HepG2 (cell line): Measurements from ENCODE around the gene BAZ1B. TPM values are rescaled to one million over a fixed set of nuclear protein-coding genes. Genes with fewer than 3 reads are reported as not detected.
A peak's percentile ranks its signal among the peaks of the same experiment; 100 is the strongest.

Experiments
- AKNA ChIP-seq: sonication (generic); formaldehyde crosslinking; IDR thresholded peaks from 2 replicates; pipeline ENCODE4 v1.4.0; 2020; ENCODE audit warnings: missing genetic modification reagents, borderline replicate concordance
- CREM ChIP-seq, 2 experiments: sonication (generic) in 1 of 2; formaldehyde crosslinking in 1 of 2; IDR thresholded peaks; 2 replicates each; pipeline versions ENCODE4 v1.4.0 to v1.6.1; 2016 to 2020; ENCODE audit warnings: antibody characterized with exemption in 1 of 2, mild to moderate bottlenecking in 1 of 2, missing genetic modification reagents in 1 of 2
- FOXP4 ChIP-seq: sonication (generic); formaldehyde crosslinking; IDR thresholded peaks from 2 replicates; pipeline ENCODE4 v1.4.0; 2020; ENCODE audit warnings: missing genetic modification reagents
- NRL ChIP-seq: sonication (generic); formaldehyde crosslinking; IDR thresholded peaks from 2 replicates; pipeline ENCODE4 v1.5.0; 2020; ENCODE audit warnings: missing genetic modification reagents, mild to moderate bottlenecking, moderate library complexity, borderline replicate concordance
- PCBP2 ChIP-seq: fragments of 200-400 bp; formaldehyde crosslinking; optimal IDR thresholded peaks from 2 replicates; pipeline ENCODE3; 2018; ENCODE audit warnings: low read length, low read depth; ENCODE audit not compliant: poor library complexity, severe bottlenecking
- PPARG ChIP-seq: conservative IDR thresholded peaks from 2 replicates; pipeline ENCODE4 v1.6.1; 2016; ENCODE audit warnings: missing biosample characterization, missing genetic modification reagents
- PRDM10 ChIP-seq: sonication (generic); formaldehyde crosslinking; IDR thresholded peaks from 2 replicates; pipeline ENCODE4 v1.4.0; 2020; ENCODE audit warnings: low read depth, missing genetic modification reagents
- RBFOX2 ChIP-seq: fragments of 200-400 bp; formaldehyde crosslinking; IDR thresholded peaks from 2 replicates; pipeline ENCODE4 v1.6.1; 2017; ENCODE audit warnings: low read depth, mild to moderate bottlenecking, low read length
- SKI ChIP-seq: fragments of 450-650 bp; IDR thresholded peaks from one replicate; pipeline ENCODE4 v1.6.1; 2018; ENCODE audit warnings: mild to moderate bottlenecking; ENCODE audit not compliant: partially characterized antibody
- ZNF101 ChIP-seq: sonication (generic); formaldehyde crosslinking; IDR thresholded peaks from 2 replicates; pipeline ENCODE4 v1.4.0; 2020; ENCODE audit warnings: mild to moderate bottlenecking, low read depth, missing genetic modification reagents, borderline replicate concordance
- ZNF232 ChIP-seq: sonication (generic); formaldehyde crosslinking; IDR thresholded peaks from 2 replicates; pipeline ENCODE4 v1.4.0; 2020; ENCODE audit warnings: missing genetic modification reagents, borderline replicate concordance
- ZNF292 ChIP-seq: sonication (generic); formaldehyde crosslinking; IDR thresholded peaks from 2 replicates; pipeline ENCODE4 v1.8.1; 2022; ENCODE audit warnings: mild to moderate bottlenecking, low read depth, missing genetic modification reagents, borderline replicate concordance
- ZNF431 ChIP-seq: sonication (generic); formaldehyde crosslinking; IDR thresholded peaks from 2 replicates; pipeline ENCODE4 v1.9.0; 2022; ENCODE audit warnings: missing genetic modification reagents, low read depth, mild to moderate bottlenecking, borderline replicate concordance
- ZNF556 ChIP-seq: sonication (generic); formaldehyde crosslinking; IDR thresholded peaks from 2 replicates; pipeline ENCODE4 v1.4.0; 2020; ENCODE audit warnings: mild to moderate bottlenecking, missing genetic modification reagents, borderline replicate concordance
- ZNF598 ChIP-seq: sonication (generic); formaldehyde crosslinking; IDR thresholded peaks from 2 replicates; pipeline ENCODE4 v1.5.1; 2020; ENCODE audit warnings: mild to moderate bottlenecking, missing genetic modification reagents, borderline replicate concordance
- ZNF674 ChIP-seq: sonication (generic); formaldehyde crosslinking; IDR thresholded peaks from 2 replicates; pipeline ENCODE4 v1.5.0; 2020; ENCODE audit warnings: low read depth, mild to moderate bottlenecking, missing genetic modification reagents
- polyA plus RNA-seq, 8 experiments: library from polyadenylated mRNA; depleted of rRNA in 3 of 8; stranded (reverse) in 7 of 8; unstranded in 1 of 8; fragments of >200 nt; fragmentation: Illumina TruSeq in 4 of 8; extraction: Trizol in 4 of 8; gene quantifications; 2 replicates each; pipeline versions ENCODE4 v1.2.1 to v1.2.3, GENCODE V29; 2011 to 2016; ENCODE audit warnings: low read depth in 4 of 8, missing spikeins in 1 of 8, mixed read lengths in 1 of 8; ENCODE audit not compliant: insufficient read depth in 1 of 8
- total RNA-seq, 5 experiments: library from RNA; depleted of rRNA; stranded (reverse); fragments of >200 nt; fragmentation: Illumina TruSeq; extraction: Trizol; gene quantifications; 2 replicates each; pipeline ENCODE4 v1.2.3, GENCODE V29; 2016; ENCODE audit warnings: low read depth in 1 of 5

BAZ1B gene
- total and polyA plus RNA-seq, 2 of the 13 experiments (the other 11 are each of a cell fraction or from before 2014, with no cell fraction given): 18.6 to 69.4 TPM

- TF ChIP-seq AKNA (CRISPR knock-in tag) (no peak), PCBP2 (no peak), FOXP4 (CRISPR knock-in tag) (no peak; the same call in 1 of the 2 replicates), PPARG (CRISPR knock-in tag) (no peak), ZNF556 (no peak), ZNF292 (CRISPR knock-in tag) (0 out of 2 replicates have a peak, but pooled peaks have one; percentile 22), ZNF674 (no peak), ZNF598 (no peak), PRDM10 (CRISPR knock-in tag) (no peak), RBFOX2 (peak; percentile 63), CREM (IDR thresholded peaks at IDR 0.05) (no peak), CREM (CRISPR knock-in tag; IDR thresholded peaks at IDR 0.05) (no peak), ZNF431 (no peak), SKI (no peak), ZNF101 (CRISPR knock-in tag) (no peak), ZNF232 (CRISPR knock-in tag) (no peak), NRL (CRISPR knock-in tag) (no peak)
Measured at GRCh38 chr7:73423519-73424488, 98.3 kb downstream of the BAZ1B start (continued).
